Measurements from ENCODE around the gene IL36B. TPM values are rescaled to one million over a fixed set of nuclear protein-coding genes. Genes with fewer than 3 reads are reported as not detected.

IL36B gene
- total and polyA plus RNA-seq, 10 donors: not detected

GRCh38 chr2:113056521-113056920, 3.9 kb upstream of the IL36B start:
- TF ChIP-seq CTCF (IDR thresholded peaks at IDR 0.05 in 8 of 11, conservative IDR thresholded peaks at IDR 0.05 in 3 of 11) (no peak), POLR2AphosphoS5 (IDR thresholded peaks at IDR 0.05) (no peak), POLR2A (IDR thresholded peaks at IDR 0.05) (no peak)
- no peak overlapping the region for H3K4me3 ChIP-seq
- 69 to 83% (median 72%) methylated on average over 1 of the region's 1 CpG for WGBS, 5 donors
- no peaks in the 10 kb centered on the region for H3K4me1 ChIP-seq
- H3K27ac ChIP-seq: no peak overlapping the region
- peaks cover 0 to 18% (median 0%) of the 10 kb centered on the region in 7 donors for H3K27me3 ChIP-seq (replicated peaks in 1 of 7)
- H3K36me3 ChIP-seq: no peaks in the 10 kb centered on the region
- intact Hi-C loops (cut with DNase I; ENCODE audit: low total_unique reads): no loop called here
- peaks cover 0 to 27% (median 21%) of the 10 kb centered on the region in 8 donors for H3K9me3 ChIP-seq
- no peak for DNase-seq

DNA sequence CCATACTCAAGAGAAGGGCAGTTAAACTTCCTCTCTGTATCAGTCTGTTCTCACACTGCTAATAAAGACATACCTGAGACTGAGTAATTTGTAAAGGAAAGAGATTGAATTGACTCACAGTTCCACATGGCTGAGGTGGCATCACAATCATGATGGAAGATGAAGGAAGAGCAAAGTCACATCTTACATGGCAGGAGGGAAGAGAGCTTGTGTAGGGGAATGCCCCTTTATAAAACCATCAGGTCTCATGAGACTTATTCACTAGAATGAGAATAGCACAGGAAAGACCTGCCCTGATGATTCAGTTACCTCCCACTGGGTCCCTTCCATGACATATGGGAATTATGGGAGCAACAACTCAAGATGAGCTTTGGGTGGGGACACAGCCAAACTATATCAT, 1.4 kb upstream of the IL36B start:
- no peak for DNase-seq
- no peak overlapping the region for H3K27ac ChIP-seq
- peaks cover 0 to 40% (median 27%) of the 10 kb centered on the region in 8 donors for H3K9me3 ChIP-seq
- H3K27me3 ChIP-seq (replicated peaks in 1 of 7): peaks cover 0 to 16% (median 0%) of the 10 kb centered on the region in 7 donors
- no peaks in the 10 kb centered on the region for H3K36me3 ChIP-seq
- intact Hi-C loops (cut with DNase I; ENCODE audit: low total_unique reads): no loop called here
- no peak overlapping the region for H3K4me3 ChIP-seq
- TF ChIP-seq POLR2AphosphoS5 (IDR thresholded peaks at IDR 0.05) (no peak), POLR2A (IDR thresholded peaks at IDR 0.05) (no peak), CTCF (IDR thresholded peaks at IDR 0.05 in 8 of 11, conservative IDR thresholded peaks at IDR 0.05 in 3 of 11) (no peak)
- no peaks in the 10 kb centered on the region for H3K4me1 ChIP-seq

- Histone ChIP-seq H3K27me3 (replicated peaks in 1 of 7) (peaks cover 0 to 14% (median 0%) of the 10 kb centered on the region in 7 donors), H3K4me3 (no peak overlapping the region), H3K27ac (no peak overlapping the region), H3K36me3 (no peaks in the 10 kb centered on the region), H3K9me3 (peaks cover 0 to 40% (median 27%) of the 10 kb centered on the region in 8 donors), H3K4me1 (no peaks in the 10 kb centered on the region)
- no peak for DNase-seq
- no peak for TF ChIP-seq CTCF (IDR thresholded peaks at IDR 0.05 in 8 of 11, conservative IDR thresholded peaks at IDR 0.05 in 3 of 11)
- no peak for TF ChIP-seq POLR2AphosphoS5 (IDR thresholded peaks at IDR 0.05)
- 72 to 82% (median 74%) methylated on average over 3 of the region's 3 CpGs for WGBS, 5 donors
- intact Hi-C loops (cut with DNase I; ENCODE audit: low total_unique reads): no loop called here
These were observed 999 bp upstream of the IL36B start for GRCh38 chr2:113053666-113054065.

DNA sequence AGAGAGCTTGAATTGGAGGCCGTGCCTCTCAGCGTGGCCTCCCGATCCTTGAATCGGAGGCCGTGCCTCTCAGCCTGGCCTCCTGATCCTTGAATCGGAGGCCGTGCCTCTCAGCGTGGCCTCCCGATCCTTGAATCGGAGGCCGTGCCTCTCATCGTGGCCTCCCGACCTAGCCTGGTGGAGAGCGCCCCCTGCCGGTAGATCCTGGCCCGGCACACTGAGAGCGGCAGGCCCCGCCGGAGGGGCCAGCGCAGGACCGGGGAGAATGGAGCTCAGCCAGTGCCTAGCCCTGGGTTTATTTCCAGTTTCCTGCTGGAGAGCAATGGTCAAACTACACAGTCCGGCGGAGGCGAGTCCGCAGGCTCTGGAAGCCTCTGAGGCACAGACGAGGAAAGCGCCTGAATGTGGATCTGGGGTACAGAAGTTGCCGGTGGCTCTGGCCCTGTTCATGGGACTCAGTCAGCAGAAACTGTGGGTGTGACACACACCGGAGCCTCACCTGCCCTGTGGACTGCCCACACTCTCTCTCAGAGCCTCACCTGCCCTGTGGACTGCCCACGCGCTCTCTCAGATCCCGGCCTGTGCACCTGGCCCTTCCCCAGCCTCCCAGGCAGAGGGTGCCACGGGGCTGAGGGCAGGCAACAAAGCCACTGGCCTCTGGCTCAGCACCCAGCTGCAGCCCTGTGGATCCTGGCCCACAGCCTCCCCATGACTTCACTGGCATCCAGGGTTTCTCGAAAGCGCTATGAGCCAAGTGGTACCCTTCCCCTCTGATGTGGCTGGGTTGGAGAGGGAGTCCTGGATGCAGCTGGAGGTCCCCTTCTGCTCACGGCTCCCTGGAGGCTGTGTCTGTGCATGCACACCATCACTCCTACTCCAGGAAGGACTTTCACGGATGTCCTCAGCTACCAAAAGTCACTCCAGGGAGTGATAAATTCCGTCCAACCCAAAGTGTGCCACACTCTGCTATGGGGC, 1.5 kb downstream of the IL36B start:
- no peak for DNase-seq
- no peak overlapping the region for H3K27ac ChIP-seq
- intact Hi-C loops (cut with DNase I; ENCODE audit: low total_unique reads): no loop called here
- no peak overlapping the region for H3K4me3 ChIP-seq
- H3K36me3 ChIP-seq: no peaks in the 10 kb centered on the region
- H3K4me1 ChIP-seq: no peaks in the 10 kb centered on the region
- TF ChIP-seq POLR2AphosphoS5 (IDR thresholded peaks at IDR 0.05): no peak
- TF ChIP-seq POLR2A (IDR thresholded peaks at IDR 0.05): no peak
- no peak for TF ChIP-seq CTCF (IDR thresholded peaks at IDR 0.05 in 8 of 11, conservative IDR thresholded peaks at IDR 0.05 in 3 of 11)
- peaks cover 0 to 37% (median 26%) of the 10 kb centered on the region in 8 donors for H3K9me3 ChIP-seq
- 92 to 96% (median 93%) methylated on average over 25 to 38 of the region's 38 CpGs for WGBS, 5 donors
- peaks cover 0 to 24% (median 0%) of the 10 kb centered on the region in 7 donors for H3K27me3 ChIP-seq (replicated peaks in 1 of 7)

All from spleen (tissue), 11 donors.